ENCODE results near the gene THSD7A.
A peak's percentile ranks its signal among the peaks of the same experiment; 100 is the strongest.
"Not testable (repeated sequence)": the region's sequence is repeated elsewhere in the genome, so short reads cannot be mapped to it uniquely, and the experiment has no call there.

The THSD7A gene

DNA sequence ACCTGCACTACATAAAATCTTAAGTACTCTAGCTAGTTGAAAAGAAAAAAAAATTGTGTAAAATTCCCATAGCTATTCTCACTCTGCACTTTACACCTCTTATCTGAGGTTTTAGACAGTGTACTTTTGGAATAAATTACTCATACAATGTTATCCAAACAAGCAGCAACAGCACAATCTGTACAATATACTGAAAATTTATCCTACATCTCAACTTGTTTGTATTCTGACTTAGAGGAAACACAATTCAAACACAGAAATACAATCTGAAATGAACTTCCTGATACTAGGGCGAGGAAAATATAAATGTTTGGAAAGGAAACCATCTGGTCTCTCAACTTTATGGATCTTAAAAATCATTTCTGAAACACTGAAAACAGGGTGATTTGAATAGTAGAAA is 381.7 kb downstream of the THSD7A start:
- no peaks in the 10 kb centered on the region for H3K4me1 ChIP-seq (ENCODE audit: control insufficient read depth, insufficient read depth, low read length)
- no peak for DNase-seq (ENCODE audit: low read depth)
- no peak overlapping the region for H3K4me3 ChIP-seq (ENCODE audit: low read length)
- no peaks in the 10 kb centered on the region for H3K27me3 ChIP-seq (replicated peaks; ENCODE audit: control insufficient read depth, insufficient read depth, low read length)
- no peak overlapping the region for H3K9ac ChIP-seq (ENCODE audit: low read length)
- no peaks in the 10 kb centered on the region for H3K9me3 ChIP-seq (ENCODE audit: control insufficient read depth, low read length)
- no peaks in the 10 kb centered on the region for H3K36me3 ChIP-seq (ENCODE audit: control insufficient read depth, insufficient read depth, low read length, severe bottlenecking)

DNA sequence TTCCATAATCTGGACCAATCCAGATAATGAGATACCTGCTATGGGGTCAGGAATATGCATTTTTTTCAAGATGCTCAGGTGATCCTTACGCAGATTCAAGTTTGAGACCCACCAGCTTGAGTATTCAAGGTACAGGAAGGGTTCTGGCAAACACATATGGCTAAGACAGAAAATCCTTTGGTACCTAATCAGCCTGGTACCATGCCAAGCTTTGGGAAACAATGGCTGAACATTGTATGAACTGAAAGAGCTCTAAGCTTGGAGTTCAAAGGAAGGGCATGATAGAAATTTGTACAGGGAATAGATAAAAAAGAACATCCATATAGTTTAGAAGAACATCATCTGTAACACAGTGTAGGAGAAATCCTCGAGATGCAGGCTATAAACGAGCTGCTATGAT is 382.7 kb downstream of the THSD7A start:
- no peak overlapping the region for H3K4me3 ChIP-seq (ENCODE audit: low read length)
- H3K9me3 ChIP-seq (ENCODE audit: control insufficient read depth, low read length): no peaks in the 10 kb centered on the region
- DNase-seq (ENCODE audit: low read depth): no peak
- no peaks in the 10 kb centered on the region for H3K27me3 ChIP-seq (replicated peaks; ENCODE audit: control insufficient read depth, insufficient read depth, low read length)
- H3K36me3 ChIP-seq (ENCODE audit: control insufficient read depth, insufficient read depth, low read length, severe bottlenecking): no peaks in the 10 kb centered on the region
- H3K9ac ChIP-seq (ENCODE audit: low read length): no peak overlapping the region
- no peaks in the 10 kb centered on the region for H3K4me1 ChIP-seq (ENCODE audit: control insufficient read depth, insufficient read depth, low read length)

DNA sequence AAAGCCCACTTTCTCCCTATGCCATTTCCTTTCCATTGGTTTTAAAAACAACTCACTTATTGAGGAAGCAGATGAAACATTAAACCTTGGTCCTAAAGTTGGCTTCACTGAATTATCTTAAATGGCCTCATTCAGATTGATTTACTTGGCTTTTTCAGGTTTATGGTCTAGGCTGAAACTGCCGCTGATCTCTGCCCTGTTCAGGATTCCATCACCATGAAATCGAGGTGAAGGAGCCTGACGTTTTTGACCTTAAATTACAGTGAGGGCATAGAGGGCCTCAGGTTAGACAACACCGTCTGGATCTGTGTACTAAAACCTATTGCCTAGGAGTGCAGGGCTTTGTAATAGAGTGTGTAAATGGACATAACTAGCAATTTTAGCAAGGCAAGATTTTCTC is 383.7 kb downstream of the THSD7A start:
- Histone ChIP-seq H3K9me3 (ENCODE audit: control insufficient read depth, low read length) (no peaks in the 10 kb centered on the region), H3K36me3 (ENCODE audit: control insufficient read depth, insufficient read depth, low read length, severe bottlenecking) (no peaks in the 10 kb centered on the region), H3K9ac (ENCODE audit: low read length) (no peak overlapping the region), H3K4me1 (ENCODE audit: control insufficient read depth, insufficient read depth, low read length) (no peaks in the 10 kb centered on the region), H3K27me3 (replicated peaks; ENCODE audit: control insufficient read depth, insufficient read depth, low read length) (no peaks in the 10 kb centered on the region), H3K4me3 (ENCODE audit: low read length) (no peak overlapping the region)
- DNase-seq (ENCODE audit: low read depth): no peak

DNA sequence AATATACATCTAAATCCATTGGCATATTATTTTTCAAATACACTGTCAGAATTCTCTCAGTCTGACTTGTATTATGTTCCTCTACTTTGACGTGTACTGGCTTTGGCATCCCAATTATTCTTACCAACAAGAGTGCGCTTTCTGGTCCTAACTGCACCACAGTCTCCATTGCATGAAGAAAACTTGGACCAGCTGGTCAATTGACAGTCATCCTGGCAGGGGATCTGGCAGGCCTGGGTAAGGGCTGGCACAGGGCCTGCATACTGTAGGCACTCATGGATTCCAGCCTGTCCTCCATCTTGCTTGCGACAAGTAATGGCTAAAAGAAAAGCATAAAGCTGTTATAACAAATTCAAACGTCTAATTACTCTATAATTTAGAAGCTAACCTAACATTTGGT is 384.9 kb downstream of the THSD7A start:
- H3K4me1 ChIP-seq (ENCODE audit: control insufficient read depth, insufficient read depth, low read length): no peaks in the 10 kb centered on the region
- no peak overlapping the region for H3K4me3 ChIP-seq (ENCODE audit: low read length)
- no peak for DNase-seq (ENCODE audit: low read depth)
- no peaks in the 10 kb centered on the region for H3K36me3 ChIP-seq (ENCODE audit: control insufficient read depth, insufficient read depth, low read length, severe bottlenecking)
- H3K9ac ChIP-seq (ENCODE audit: low read length): no peak overlapping the region
- H3K9me3 ChIP-seq (ENCODE audit: control insufficient read depth, low read length): no peaks in the 10 kb centered on the region
- no peaks in the 10 kb centered on the region for H3K27me3 ChIP-seq (replicated peaks; ENCODE audit: control insufficient read depth, insufficient read depth, low read length)

DNA sequence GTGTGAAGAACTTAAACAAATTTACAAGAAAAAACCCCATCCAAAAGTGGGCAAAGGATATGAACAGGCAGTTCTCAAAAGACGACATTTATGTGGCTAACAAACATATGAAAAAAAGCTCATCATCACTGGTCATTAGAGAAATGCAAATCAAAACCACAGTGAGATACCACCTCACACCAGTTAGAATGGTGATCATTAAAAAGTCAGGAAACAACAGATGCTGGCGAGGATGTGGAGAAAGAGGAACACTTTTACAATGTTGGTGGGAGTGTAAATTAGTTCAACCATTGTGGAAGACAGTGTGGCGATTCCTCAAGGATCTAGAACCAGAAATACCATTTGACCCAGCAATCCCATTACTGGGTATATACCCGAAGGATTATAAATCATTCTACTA is 388.1 kb downstream of the THSD7A start:
- H3K9ac ChIP-seq (ENCODE audit: low read length); H3K9me3 ChIP-seq (ENCODE audit: control insufficient read depth, low read length); H3K4me1 ChIP-seq (ENCODE audit: control insufficient read depth, insufficient read depth, low read length); H3K27me3 ChIP-seq (replicated peaks; ENCODE audit: control insufficient read depth, insufficient read depth, low read length); DNase-seq (ENCODE audit: low read depth); H3K4me3 ChIP-seq (ENCODE audit: low read length); H3K36me3 ChIP-seq (ENCODE audit: control insufficient read depth, insufficient read depth, low read length, severe bottlenecking): not testable (repeated sequence)

DNA sequence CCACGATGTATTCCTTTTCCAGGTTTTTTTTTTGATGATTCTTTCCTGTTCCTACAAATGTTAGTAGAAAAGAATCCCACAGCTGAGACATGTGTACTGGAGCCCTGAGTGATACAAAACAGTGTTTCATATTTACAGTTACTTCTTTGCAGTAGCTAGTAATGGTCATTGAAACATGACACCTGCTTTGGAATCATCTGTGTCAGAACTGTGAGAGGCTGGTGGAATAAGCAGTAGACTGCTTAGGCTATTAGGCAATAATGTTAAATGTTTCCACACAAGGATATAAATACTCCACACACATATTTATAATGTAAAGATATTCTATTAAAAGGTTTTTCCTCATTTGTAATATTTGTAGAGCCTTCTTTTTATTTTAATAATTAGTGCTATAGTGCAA is 394.0 kb downstream of the THSD7A start:
- no peaks in the 10 kb centered on the region for H3K9me3 ChIP-seq (ENCODE audit: control insufficient read depth, low read length)
- H3K4me1 ChIP-seq (ENCODE audit: control insufficient read depth, insufficient read depth, low read length): peaks cover 38% of the 10 kb centered on the region
- DNase-seq (ENCODE audit: low read depth): peak; percentile 30
- no peak overlapping the region for H3K9ac ChIP-seq (ENCODE audit: low read length)
- H3K4me3 ChIP-seq (ENCODE audit: low read length): no peak overlapping the region
- H3K27me3 ChIP-seq (replicated peaks; ENCODE audit: control insufficient read depth, insufficient read depth, low read length): no peaks in the 10 kb centered on the region
- no peaks in the 10 kb centered on the region for H3K36me3 ChIP-seq (ENCODE audit: control insufficient read depth, insufficient read depth, low read length, severe bottlenecking)

DNA sequence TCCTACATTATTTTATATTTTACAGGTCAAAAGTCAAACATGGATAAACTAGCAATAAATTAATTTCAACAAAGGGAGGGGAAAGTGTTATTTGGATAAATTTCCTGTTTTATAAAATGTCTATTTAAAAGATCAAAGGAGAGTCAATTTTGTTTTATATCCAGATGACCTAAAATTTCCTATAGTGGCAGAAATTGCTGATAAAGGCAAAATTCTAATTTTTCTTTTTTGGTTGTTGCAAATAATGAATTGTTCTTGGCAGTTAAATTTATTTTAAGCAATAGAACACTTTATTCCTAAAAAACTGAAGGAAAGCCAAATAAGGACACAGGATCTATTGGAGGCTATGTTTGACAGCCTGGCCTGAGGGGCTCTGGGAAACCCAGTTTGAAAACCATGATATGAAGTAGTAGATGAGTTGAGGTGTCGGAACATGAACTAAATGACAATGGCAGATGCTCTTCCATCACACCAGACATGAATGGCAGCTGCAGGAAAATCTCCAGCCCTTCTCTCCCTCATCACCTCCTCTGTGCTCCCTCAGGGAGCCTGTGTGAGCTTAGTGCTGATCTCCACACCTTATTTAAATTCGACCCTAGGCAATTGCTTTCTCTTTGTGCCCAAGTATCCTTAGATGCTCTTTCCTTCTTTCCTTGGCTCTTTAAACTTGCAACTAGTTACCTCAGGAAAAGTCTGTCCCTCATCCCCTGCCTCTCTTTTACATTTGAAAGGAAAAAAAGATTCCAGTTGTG is 395.0 kb downstream of the THSD7A start:
- Histone ChIP-seq H3K4me1 (ENCODE audit: control insufficient read depth, insufficient read depth, low read length) (peaks cover 38% of the 10 kb centered on the region), H3K9ac (ENCODE audit: low read length) (no peak overlapping the region), H3K27me3 (replicated peaks; ENCODE audit: control insufficient read depth, insufficient read depth, low read length) (no peaks in the 10 kb centered on the region), H3K4me3 (ENCODE audit: low read length) (no peak overlapping the region), H3K36me3 (ENCODE audit: control insufficient read depth, insufficient read depth, low read length, severe bottlenecking) (no peaks in the 10 kb centered on the region), H3K9me3 (ENCODE audit: control insufficient read depth, low read length) (no peaks in the 10 kb centered on the region)
- no peak for DNase-seq (ENCODE audit: low read depth)

DNA sequence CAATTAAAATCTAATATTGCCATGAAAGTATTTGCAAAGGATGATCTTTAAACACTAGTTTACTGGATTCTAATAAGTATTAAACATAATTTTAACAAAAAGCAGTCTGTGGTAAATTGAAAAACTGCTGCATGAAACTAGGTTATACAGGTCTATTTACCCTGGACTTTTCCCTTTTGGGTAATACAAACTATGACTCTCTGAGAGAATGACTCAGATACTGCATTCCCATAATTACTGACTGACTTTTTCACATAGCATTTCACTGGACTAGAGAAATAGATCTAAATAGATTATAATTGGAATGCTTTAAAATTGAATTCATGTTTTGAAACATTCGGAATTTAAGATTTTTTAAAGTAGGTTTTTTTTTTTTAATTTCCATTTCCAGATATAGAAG is 395.7 kb downstream of the THSD7A start:
- Histone ChIP-seq H3K27me3 (replicated peaks; ENCODE audit: control insufficient read depth, insufficient read depth, low read length) (no peaks in the 10 kb centered on the region), H3K4me3 (ENCODE audit: low read length) (no peak overlapping the region), H3K9me3 (ENCODE audit: control insufficient read depth, low read length) (no peaks in the 10 kb centered on the region), H3K4me1 (ENCODE audit: control insufficient read depth, insufficient read depth, low read length) (peaks cover 38% of the 10 kb centered on the region), H3K36me3 (ENCODE audit: control insufficient read depth, insufficient read depth, low read length, severe bottlenecking) (no peaks in the 10 kb centered on the region), H3K9ac (ENCODE audit: low read length) (no peak overlapping the region)
- peak; percentile 47 for DNase-seq (ENCODE audit: low read depth)

DNA sequence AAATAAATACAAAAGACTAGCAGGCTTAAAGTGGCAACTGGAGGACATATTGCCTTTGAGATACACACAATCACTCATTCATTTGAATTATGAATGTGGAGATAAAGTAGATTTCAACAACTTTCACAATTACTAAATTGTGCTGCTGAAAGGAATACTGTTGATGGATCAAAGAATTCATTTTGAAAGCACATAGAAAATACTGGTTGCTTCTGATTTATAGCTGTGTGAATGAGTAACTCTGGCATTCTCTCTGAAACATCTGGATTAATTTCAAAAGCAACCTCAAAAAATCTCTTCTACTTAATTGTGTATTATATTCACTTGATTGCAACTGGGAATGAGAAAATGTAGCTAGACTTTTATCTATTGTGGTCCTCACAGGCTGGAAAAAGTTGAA is 397.6 kb downstream of the THSD7A start:
- Histone ChIP-seq H3K36me3 (ENCODE audit: control insufficient read depth, insufficient read depth, low read length, severe bottlenecking) (no peaks in the 10 kb centered on the region), H3K9ac (ENCODE audit: low read length) (no peak overlapping the region), H3K4me3 (ENCODE audit: low read length) (no peak overlapping the region), H3K4me1 (ENCODE audit: control insufficient read depth, insufficient read depth, low read length) (peaks cover 38% of the 10 kb centered on the region), H3K9me3 (ENCODE audit: control insufficient read depth, low read length) (no peaks in the 10 kb centered on the region), H3K27me3 (replicated peaks; ENCODE audit: control insufficient read depth, insufficient read depth, low read length) (no peaks in the 10 kb centered on the region)
- no peak for DNase-seq (ENCODE audit: low read depth)

DNA sequence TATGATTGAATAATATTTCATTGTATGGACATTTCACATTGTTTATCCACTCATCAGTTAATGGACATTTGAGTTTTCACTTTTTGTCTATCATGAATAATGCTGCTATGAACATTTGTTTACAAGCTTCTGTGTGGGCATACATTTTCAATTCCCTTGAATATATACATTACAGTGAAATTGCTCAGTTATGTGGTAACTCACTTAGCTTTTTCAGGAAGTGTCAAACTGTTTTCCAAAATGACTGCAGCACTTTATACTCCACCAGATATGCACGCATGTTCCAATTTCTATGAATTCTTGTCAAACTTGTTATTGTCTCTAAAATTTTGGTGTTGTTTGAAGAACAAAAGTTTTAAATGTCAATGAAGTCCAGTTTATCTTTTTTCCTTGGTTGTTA is 401.2 kb downstream of the THSD7A start:
- Histone ChIP-seq H3K4me3 (ENCODE audit: low read length) (no peak overlapping the region), H3K4me1 (ENCODE audit: control insufficient read depth, insufficient read depth, low read length) (peaks cover 15% of the 10 kb centered on the region), H3K9me3 (ENCODE audit: control insufficient read depth, low read length) (no peaks in the 10 kb centered on the region), H3K27me3 (replicated peaks; ENCODE audit: control insufficient read depth, insufficient read depth, low read length) (no peaks in the 10 kb centered on the region), H3K36me3 (ENCODE audit: control insufficient read depth, insufficient read depth, low read length, severe bottlenecking) (no peaks in the 10 kb centered on the region), H3K9ac (ENCODE audit: low read length) (no peak overlapping the region)
- DNase-seq (ENCODE audit: low read depth): no peak

DNA sequence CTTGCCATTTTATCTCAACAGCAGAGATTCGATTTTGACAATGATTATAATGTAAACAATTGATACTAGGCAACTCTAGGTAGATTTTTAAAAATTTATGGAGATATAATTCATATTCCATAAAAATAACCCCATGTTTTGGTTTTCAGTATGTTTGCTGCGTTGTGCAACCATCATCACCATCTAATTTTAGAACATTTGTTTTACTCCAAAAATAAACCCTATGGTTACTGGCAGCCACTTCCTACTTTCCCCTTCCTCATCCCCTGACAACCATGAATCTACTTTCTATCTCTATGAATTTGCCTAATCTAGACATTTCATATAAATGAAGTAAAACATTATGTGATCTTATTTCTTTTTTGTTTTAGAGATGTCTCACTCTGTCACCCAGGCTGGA is 401.9 kb downstream of the THSD7A start:
- no peaks in the 10 kb centered on the region for H3K9me3 ChIP-seq (ENCODE audit: control insufficient read depth, low read length)
- no peak for DNase-seq (ENCODE audit: low read depth)
- no peaks in the 10 kb centered on the region for H3K27me3 ChIP-seq (replicated peaks; ENCODE audit: control insufficient read depth, insufficient read depth, low read length)
- H3K9ac ChIP-seq (ENCODE audit: low read length): no peak overlapping the region
- peaks cover 10% of the 10 kb centered on the region for H3K4me1 ChIP-seq (ENCODE audit: control insufficient read depth, insufficient read depth, low read length)
- H3K4me3 ChIP-seq (ENCODE audit: low read length): no peak overlapping the region
- no peaks in the 10 kb centered on the region for H3K36me3 ChIP-seq (ENCODE audit: control insufficient read depth, insufficient read depth, low read length, severe bottlenecking)
